Ovary (tissue), 1 donor: ENCODE data around the gene CDK19.

ENCODE experiments used
- EP300 ChIP-seq: sonication (generic); formaldehyde crosslinking; IDR thresholded peaks from one replicate; pipeline ENCODE4 v1.6.1; 2017; ENCODE audit warnings: antibody characterized with exemption
- POLR2A ChIP-seq: fragments of 450-650 bp; IDR thresholded peaks from one replicate; pipeline ENCODE4 v1.6.1; 2017; ENCODE audit warnings: antibody characterized with exemption, mild to moderate bottlenecking, moderate library complexity

GRCh38 chr6:110741517-110741916 is 73.8 kb downstream of the CDK19 start:
- TF ChIP-seq EP300 (no peak), POLR2A (no peak)
